Smooth muscle cell (in vitro differentiated cells): ENCODE results near the gene IL27RA. TPM values are rescaled to one million over a fixed set of nuclear protein-coding genes. Genes with fewer than 3 reads are reported as not detected.

Experiments used
- DNase-seq: peaks from one replicate; lab custom pipeline; 2025; ENCODE audit not compliant: unreplicated experiment; lab: John Stamatoyannopoulos, UW
- H2AFZ ChIP-seq: fragments of 200-600 bp; sonication (generic); 2 replicates; pipeline ENCODE4 v1.6.0; 2016; ENCODE audit warnings: antibody characterized with exemption, low read depth, mild to moderate bottlenecking
- H3F3A ChIP-seq: fragments of 200-600 bp; sonication (generic); 2 replicates; pipeline ENCODE4 v1.6.0; 2017; ENCODE audit warnings: antibody characterized with exemption, low read depth
- H3K27ac ChIP-seq: fragments of 200-600 bp; sonication (generic); 2 replicates; pipeline ENCODE4 v1.5.1; 2016; ENCODE audit warnings: low read depth, mild to moderate bottlenecking
- H3K27me3 ChIP-seq: fragments of 200-600 bp; sonication (generic); 2 replicates; pipeline ENCODE4 v1.6.1; 2016; ENCODE audit warnings: low read depth, mild to moderate bottlenecking
- H3K36me3 ChIP-seq: fragments of 200-600 bp; sonication (generic); 2 replicates; pipeline ENCODE4 v1.5.1; 2016; ENCODE audit warnings: low read depth
- H3K4me1 ChIP-seq: fragments of 200-600 bp; sonication (generic); 2 replicates; pipeline ENCODE4 v1.5.1; 2016; ENCODE audit warnings: low read depth
- H3K4me2 ChIP-seq: fragments of 200-600 bp; sonication (generic); 2 replicates; pipeline ENCODE4 v1.6.0; 2016; ENCODE audit warnings: mild to moderate bottlenecking
- H3K4me3 ChIP-seq: fragments of 200-600 bp; sonication (generic); 2 replicates; pipeline ENCODE4 v1.5.1; 2016; ENCODE audit warnings: mild to moderate bottlenecking
- H3K79me2 ChIP-seq: fragments of 200-600 bp; sonication (generic); 2 replicates; pipeline ENCODE4 v1.6.0; 2016; ENCODE audit warnings: low read depth, mild to moderate bottlenecking
- H3K9ac ChIP-seq: fragments of 200-600 bp; sonication (generic); 2 replicates; pipeline ENCODE4 v1.6.0; 2016; ENCODE audit warnings: low read depth
- H3K9me3 ChIP-seq: fragments of 200-600 bp; sonication (generic); replicated peaks from 2 replicates; pipeline ENCODE4 v1.5.1; 2016; ENCODE audit warnings: low read depth
- H4K20me1 ChIP-seq: fragments of 200-600 bp; sonication (generic); 2 replicates; pipeline ENCODE4 v1.6.0; 2016; ENCODE audit warnings: low read depth
- WGBS: methylation state at CpG from one replicate; pipeline ENCODE4 v1.1.7; 2016; ENCODE audit warnings: low lambda C conversion rate; 5-methylcytosine and 5-hydroxymethylcytosine counted together
- polyA plus RNA-seq: library from polyadenylated mRNA; unstranded; fragments of >200 nt; fragmentation: Nextera tagmentation; extraction: Ambion mirVana; gene quantifications from 2 replicates; pipeline ENCODE4 v1.2.1, GENCODE V29; 2016
- total RNA-seq: library from RNA; depleted of rRNA; stranded (reverse); fragments of >200 nt; gene quantifications from 2 replicates; pipeline ENCODE4 v1.2.3, GENCODE V29; 2014
- TF ChIP-seq, protein P1 (sequence below): fragments of 200-600 bp; sonication (generic); IDR thresholded peaks from 2 replicates; pipeline ENCODE4 v1.5.1; 2017; ENCODE audit warnings: borderline replicate concordance, mild to moderate bottlenecking, antibody characterized with exemption; ENCODE audit not compliant: insufficient read depth, poor library complexity, severe bottlenecking

Gene IL27RA
- total and polyA plus RNA-seq, 2 experiments from 2014 or later = 3.1 to 3.8 TPM

GRCh38 chr19:13995017-13995728 lies 36.4 kb upstream of the IL27RA start:
- Histone ChIP-seq H3K27ac (no peak overlapping the region), H3K27me3 (no peaks in the 10 kb centered on the region), H3K4me3 (no peak overlapping the region), H3K4me1 (no peaks in the 10 kb centered on the region), H4K20me1 (no peaks in the 10 kb centered on the region), H3K36me3 (no peaks in the 10 kb centered on the region), H3F3A (no peaks in the 10 kb centered on the region), H3K79me2 (peaks cover 31% of the 10 kb centered on the region), H3K9me3 (no peaks in the 10 kb centered on the region), H3K9ac (no peak overlapping the region), H2AFZ (no peak overlapping the region), H3K4me2 (no peak overlapping the region)
- 92% methylated on average over 13 of the region's 13 CpGs for WGBS
- TF ChIP-seq, protein P1, sequence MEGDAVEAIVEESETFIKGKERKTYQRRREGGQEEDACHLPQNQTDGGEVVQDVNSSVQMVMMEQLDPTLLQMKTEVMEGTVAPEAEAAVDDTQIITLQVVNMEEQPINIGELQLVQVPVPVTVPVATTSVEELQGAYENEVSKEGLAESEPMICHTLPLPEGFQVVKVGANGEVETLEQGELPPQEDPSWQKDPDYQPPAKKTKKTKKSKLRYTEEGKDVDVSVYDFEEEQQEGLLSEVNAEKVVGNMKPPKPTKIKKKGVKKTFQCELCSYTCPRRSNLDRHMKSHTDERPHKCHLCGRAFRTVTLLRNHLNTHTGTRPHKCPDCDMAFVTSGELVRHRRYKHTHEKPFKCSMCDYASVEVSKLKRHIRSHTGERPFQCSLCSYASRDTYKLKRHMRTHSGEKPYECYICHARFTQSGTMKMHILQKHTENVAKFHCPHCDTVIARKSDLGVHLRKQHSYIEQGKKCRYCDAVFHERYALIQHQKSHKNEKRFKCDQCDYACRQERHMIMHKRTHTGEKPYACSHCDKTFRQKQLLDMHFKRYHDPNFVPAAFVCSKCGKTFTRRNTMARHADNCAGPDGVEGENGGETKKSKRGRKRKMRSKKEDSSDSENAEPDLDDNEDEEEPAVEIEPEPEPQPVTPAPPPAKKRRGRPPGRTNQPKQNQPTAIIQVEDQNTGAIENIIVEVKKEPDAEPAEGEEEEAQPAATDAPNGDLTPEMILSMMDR = no peak
- no peak for DNase-seq

DNA sequence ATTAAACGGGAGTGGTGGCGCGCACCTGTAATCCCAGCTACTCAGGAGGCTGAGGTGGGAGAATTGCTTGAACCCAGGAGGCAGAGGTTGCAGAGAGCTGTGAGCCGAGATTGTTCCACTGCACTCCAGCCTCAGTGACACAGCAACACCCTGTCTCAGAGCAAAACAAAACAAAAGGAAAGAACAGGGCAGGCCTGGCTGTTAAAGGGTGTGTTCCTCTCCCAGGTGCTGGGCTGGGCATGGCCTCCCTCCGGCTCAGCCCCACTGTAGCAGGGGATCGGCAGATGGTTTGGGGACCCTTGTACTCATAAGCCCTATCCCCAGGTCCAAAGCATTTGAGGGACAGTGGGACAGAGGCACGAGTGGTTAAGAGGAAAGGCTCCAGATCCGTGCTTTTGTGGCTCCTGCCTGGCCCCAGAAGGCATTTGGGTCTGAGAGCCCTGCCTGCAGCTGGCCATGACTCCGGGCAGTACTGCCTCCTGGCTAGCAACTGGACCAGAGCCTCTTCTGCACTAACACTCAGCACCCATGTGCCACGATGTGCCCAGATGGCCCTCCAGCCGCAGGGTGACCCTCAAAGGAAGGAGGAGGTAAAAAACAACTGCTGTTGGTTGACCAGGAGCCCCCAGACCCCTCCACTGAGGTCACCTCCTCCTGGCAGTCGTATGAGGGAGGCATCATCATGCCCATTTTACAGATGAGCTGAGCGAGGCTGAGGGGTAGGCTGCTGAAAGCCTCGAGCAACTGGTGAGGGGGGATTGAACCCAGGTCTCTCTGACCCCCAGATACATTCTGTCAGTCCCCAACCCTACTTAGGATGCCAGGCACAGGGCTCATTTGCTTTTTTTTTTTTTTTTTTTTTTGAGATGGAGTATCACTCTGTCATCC lies 35.4 kb upstream of the IL27RA start:
- no peaks in the 10 kb centered on the region for H3F3A ChIP-seq
- H3K27me3 ChIP-seq = no peaks in the 10 kb centered on the region
- H3K4me3 ChIP-seq = no peak overlapping the region
- H4K20me1 ChIP-seq = no peaks in the 10 kb centered on the region
- H3K79me2 ChIP-seq = peaks cover 41% of the 10 kb centered on the region
- no peaks in the 10 kb centered on the region for H3K4me1 ChIP-seq
- TF ChIP-seq, protein P1 = no peak
- H3K36me3 ChIP-seq = no peaks in the 10 kb centered on the region
- no peak overlapping the region for H3K9ac ChIP-seq
- no peak for DNase-seq
- 96% methylated on average over 14 of the region's 14 CpGs for WGBS
- no peak overlapping the region for H3K27ac ChIP-seq
- H2AFZ ChIP-seq = no peak overlapping the region
- no peak overlapping the region for H3K4me2 ChIP-seq
- H3K9me3 ChIP-seq = no peaks in the 10 kb centered on the region

- 95% methylated on average over 22 of the region's 22 CpGs for WGBS
- Histone ChIP-seq H3F3A (no peaks in the 10 kb centered on the region), H3K4me3 (no peak overlapping the region)
Measured at GRCh38 chr19:13996928-13997630, 34.5 kb upstream of the IL27RA start.

More at GRCh38 chr19:13996928-13997630, 34.5 kb upstream of the IL27RA start:
- Histone ChIP-seq H2AFZ (no peak overlapping the region), H3K36me3 (no peaks in the 10 kb centered on the region), H3K27ac (no peak overlapping the region), H3K27me3 (no peaks in the 10 kb centered on the region), H3K4me2 (no peak overlapping the region), H3K9me3 (no peaks in the 10 kb centered on the region), H3K79me2 (peaks cover 49% of the 10 kb centered on the region), H3K9ac (no peak overlapping the region), H4K20me1 (no peaks in the 10 kb centered on the region), H3K4me1 (no peaks in the 10 kb centered on the region)
- TF ChIP-seq, protein P1 = no peak
- DNase-seq = no peak
